ENCODE data around the gene PDE11A.

GRCh38 chr2:177724398-177725287, 347.9 kb downstream of the PDE11A start:
- peak; percentile 63 to 73 (median 70) for TF ChIP-seq CTCF (IDR thresholded peaks at IDR 0.05)
- no peak for TF ChIP-seq POLR2AphosphoS5 (IDR thresholded peaks at IDR 0.05)
- no peak for TF ChIP-seq POLR2A (IDR thresholded peaks at IDR 0.05)
